DMS79 treated with DMSO at 0.1 percent for 48 hours (cell line): ENCODE data around the gene PIP5KL1.
"Not testable (repeated sequence)": the region's sequence is repeated elsewhere in the genome, so short reads cannot be mapped to it uniquely, and the experiment has no call there.

ENCODE experiments used
- DNase-seq: peaks from one replicate; lab custom pipeline; 2025; lab: John Stamatoyannopoulos, UW

Gene PIP5KL1

GRCh38 chr9:127893392-127893791 lies 37.2 kb downstream of the PIP5KL1 start:
- no peak for DNase-seq

DNA sequence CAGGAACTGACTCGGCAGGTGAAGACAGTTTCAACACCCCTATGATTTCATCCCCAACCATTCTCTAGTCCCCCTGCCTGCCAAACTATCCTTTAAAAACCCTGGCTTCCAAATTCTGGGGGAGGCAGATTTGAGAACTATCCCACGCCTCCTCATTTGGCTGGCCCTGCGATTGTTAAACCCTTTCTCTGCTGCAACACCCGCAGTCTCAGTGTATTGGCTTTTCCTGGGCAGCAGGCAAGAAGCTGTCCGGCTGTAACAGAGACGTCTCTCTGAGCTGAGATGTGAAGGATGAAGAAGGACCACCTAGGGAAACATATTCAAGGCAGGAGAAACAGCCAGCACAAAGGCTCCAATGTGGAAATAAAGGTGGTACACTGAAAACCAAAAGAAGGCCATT lies 37.7 kb downstream of the PIP5KL1 start:
- DNase-seq, result no peak

DNA sequence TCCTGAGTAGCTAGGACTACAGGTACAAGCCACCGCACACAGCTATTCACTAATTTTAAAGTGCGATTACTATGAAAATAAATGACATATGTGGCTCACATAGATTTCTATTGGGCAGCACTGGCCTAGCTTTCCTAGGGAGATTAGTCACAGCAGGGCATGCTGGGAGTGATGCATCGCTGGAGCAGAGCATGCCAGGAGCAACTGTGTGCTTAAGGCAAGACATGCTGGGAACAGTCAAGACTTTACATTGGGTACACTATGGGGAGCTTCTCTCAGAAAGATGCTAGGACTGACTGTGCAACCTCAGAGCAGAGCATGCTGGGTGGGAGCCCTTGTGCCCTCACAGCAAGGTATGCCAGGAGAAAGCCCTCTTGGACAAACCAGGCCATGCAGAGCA lies 40.5 kb downstream of the PIP5KL1 start:
- no peak for DNase-seq

- no peak for DNase-seq
Observed at GRCh38 chr9:127887792-127888191, 42.8 kb downstream of the PIP5KL1 start.

DNA sequence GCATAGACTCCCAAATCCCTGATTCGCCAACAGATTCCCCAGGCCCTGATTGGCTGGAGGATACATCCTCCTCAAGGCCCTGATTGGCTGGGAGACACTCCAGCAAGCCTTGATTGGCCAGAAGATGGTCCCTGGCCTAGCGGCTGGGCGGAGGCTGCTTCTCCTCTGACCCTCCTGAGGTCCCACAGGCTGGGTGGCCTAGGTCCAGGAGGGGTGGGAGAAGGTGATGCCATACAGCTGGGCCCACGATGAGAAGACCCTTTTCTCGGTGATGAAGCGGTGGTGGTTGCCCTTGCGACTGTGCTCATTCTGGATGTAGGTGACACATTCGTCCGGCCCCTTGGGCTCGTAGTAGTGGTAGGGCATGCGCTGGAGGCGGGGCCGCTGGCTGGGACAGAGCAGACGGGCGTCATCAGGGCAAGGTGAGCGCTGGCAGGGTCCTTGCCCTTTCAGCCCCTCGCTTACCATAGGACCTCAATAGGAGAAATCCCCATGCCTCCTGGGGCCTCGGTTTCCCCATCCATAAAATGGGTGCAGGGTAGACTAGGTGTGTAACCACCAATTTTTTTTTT lies 44.1 kb downstream of the PIP5KL1 start:
- DNase-seq, result no peak

DNA sequence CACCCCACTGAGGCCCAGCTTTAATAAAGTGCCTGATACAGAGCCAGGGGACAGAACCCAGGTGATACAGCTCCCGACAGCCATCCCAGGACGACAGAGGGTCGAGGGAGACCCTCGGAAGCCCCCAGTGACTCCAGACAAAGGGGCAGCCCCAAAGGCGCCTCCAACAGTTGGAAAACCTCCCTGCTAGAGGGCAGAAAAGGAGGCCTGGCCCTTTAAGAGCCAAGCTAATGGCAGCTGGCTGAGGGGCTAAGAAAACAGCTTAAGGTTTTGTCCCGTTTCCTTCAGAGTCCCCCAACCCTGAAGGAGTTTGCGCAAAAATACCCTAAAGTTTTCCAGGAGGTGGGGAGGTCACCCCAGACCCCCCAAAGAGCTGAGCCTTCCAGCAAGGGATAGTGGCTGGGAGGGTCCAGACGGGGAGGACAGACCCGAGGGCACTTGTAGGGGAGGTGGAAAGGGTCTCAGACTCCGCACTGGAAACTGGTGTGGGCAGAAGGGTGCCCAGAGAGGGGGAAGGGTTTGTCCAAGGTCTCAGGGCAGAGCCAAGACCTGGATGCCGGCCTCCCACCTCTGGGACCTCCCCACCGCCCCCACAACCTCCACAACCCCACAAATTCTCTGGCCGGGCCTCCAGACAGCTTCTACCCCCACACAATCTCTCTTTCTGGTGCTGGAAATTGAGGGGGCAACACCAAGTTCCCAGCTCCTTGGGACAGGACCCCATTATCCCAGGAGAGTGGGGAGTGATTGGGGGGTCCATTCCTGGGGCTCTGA lies 44.9 kb downstream of the PIP5KL1 start:
- no peak for DNase-seq

- DNase-seq, result no peak
Observed at GRCh38 chr9:127884976-127885490, 45.5 kb downstream of the PIP5KL1 start.

- peak; percentile 85 for DNase-seq
Observed at GRCh38 chr9:127884427-127884911, 46.1 kb downstream of the PIP5KL1 start.

DNA sequence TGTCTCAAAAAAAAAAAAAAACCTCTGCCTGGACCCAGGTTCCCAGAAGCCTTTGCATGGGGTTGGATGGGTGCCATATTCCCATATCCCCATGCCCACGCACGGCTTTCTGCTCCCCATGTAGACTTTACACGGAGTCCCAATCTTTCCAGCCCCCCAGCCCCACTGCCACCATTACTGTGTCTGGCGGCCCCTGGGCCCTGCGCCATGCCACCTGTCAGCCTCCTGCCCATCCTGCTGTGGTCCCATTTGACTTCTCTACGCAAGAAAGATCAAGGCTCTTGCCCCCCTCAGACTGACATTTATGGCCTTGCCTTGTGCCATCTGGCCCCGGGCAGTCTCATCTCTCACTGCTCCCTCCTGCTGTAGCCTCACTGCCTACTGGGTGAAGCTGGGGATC lies 46.6 kb downstream of the PIP5KL1 start:
- DNase-seq, result no peak

DNA sequence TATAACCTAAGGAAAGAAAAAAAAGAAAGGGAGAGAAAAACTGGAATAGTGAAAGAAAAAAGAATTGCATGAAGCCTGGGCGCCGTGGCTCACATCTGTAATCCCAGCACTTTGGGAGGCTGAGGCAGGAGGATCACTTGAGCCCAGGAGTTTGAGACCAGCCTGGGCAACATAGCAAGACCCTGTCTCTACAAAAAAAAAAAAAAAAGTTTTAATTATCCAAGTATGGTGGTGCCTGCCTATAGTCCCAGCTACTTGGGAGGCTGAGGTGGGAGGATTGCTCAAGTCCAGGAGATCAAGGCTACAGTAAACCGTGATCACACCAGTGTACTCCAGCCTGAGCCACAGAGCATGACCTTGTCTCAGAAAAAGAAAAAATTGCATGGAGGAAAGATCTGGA lies 48.9 kb downstream of the PIP5KL1 start:
- not testable (repeated sequence) for DNase-seq

DNA sequence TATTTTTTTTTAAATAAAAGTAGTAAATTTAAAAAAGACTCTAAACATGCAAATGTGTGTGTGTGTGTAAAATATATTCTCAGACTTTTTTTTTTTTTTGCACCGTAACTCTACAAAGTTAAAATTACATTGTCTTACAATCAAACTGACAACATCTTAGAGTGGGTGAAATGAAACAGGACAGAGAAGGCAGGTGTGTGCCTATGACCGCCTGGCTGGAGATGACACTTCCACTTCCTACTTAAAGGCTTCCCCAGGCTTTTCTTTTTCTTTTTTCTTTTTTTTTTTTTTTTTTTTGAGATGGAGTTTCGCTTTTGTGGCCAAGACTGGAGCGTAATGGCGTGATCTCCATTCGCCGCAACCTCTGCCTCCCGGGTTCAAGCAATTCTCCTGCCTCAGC lies 50.4 kb downstream of the PIP5KL1 start:
- no peak for DNase-seq

DNA sequence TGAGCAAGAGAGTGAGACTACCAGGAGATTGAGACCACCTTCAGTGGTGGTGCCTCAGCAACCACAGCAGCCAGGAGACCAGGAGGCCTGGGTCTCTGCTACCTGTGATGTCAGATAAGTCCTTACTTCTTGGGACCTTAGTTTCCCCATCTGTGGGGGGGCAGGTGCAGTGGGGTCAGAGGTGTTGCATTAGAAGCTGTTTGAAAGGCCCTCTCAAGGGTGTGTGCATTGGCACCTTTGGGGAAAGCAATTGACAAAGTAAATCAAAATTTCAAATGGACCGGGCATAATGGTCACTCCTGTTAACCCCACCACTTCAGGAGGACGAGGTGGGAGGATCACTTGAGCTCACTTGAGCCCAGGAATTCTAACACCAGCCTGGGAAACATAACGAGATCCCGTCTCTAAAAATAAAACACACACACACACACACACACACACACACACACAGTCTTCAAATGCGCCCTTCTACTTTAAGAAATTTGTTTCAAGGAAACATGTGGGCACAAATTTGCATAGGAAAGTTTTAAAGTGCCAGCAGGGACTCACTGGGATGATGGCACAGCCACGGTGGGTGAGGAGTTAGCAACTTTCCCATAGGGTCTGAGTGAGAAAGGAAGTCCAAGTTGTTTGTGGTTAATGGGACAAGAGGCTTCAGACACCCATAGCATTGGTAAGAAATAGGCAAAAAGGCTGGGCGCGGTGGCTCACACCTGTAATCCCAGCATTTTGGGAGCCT lies 51.8 kb downstream of the PIP5KL1 start:
- no peak for DNase-seq

DNA sequence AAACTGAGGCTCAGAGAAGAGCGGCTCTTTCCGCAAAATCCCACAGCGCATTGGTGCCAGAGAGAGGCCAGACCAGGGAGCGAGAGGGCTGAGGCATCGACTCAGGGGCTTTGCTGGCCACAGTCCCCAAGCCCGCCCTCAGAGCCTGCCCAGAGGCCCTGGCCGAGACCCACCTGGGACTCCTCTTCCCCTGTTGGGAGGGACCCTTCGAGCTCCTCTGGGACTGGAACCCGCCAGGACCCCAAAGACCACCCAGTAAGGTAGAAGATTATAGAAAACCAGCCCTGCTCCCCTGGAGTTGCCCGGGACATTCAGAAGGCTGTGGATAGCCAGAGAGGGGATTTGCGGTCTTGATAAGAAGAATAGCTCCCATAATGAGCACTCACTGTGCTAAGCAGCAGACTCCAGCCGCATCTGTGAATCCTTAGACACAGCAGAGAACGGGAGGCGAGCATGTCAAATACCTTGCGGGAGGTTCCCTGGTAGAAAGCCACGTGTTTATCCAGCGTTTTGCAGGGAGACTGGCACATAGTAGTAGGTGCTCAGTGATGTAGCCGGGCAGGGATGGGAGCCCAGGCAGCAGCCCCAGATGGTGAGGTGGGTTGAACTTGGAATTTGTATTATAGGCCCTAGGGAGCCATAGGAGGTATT lies 52.5 kb downstream of the PIP5KL1 start:
- DNase-seq, result no peak

- peak; percentile 28 for DNase-seq
Observed at GRCh38 chr9:127877566-127877998, 53.0 kb downstream of the PIP5KL1 start, which contains the start of gene AK1. Gene AK1, minus strand, starts transcription at chr9:127877675. Its CDS starts 3,058 bp downstream, at chr9:127874617.

- DNase-seq, result peak; percentile 54
Observed at GRCh38 chr9:127876764-127877562, 53.6 kb downstream of the PIP5KL1 start.

- DNase-seq, result peak; percentile 75
Observed at GRCh38 chr9:127876026-127876763, 54.4 kb downstream of the PIP5KL1 start.

DNA sequence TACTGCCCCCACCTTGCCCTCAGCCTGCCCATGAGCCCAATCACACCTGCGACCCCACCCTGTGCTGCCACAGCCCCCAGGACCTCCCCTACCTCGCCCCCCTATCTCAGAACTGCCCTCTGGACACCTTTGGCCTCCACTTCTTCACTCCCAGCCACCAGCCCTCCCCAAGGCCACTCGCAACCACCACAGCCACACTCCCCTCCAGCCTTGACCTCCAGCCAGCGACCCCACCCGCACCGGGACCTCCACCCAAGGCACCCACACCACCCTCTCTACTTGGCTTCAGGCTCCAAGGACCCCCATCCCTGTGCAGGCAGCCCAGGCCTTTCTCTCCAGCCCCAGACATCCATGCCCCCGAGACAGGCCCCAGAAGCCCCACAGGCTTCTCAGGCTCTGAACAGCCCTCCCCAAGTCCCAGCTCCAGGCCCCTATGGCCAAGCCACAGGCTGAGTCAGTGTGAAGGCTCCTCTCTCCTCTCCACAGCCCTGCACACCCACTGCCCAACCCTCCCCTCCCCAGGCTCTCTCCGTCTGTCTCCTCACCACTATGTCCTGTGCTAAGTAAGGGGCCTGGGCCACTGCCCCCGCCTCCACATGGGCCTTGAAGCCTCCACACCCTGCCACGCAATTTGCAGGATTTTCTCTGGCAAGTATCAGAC lies 55.1 kb downstream of the PIP5KL1 start:
- DNase-seq, result no peak

- no peak for DNase-seq
Observed at GRCh38 chr9:127874301-127875221, 56.0 kb downstream of the PIP5KL1 start.

- DNase-seq, result no peak
Observed at GRCh38 chr9:127873886-127874285, 56.7 kb downstream of the PIP5KL1 start.
